ENCODE data around the gene RAD9A. TPM values are rescaled to one million over a fixed set of nuclear protein-coding genes. Genes with fewer than 3 reads are reported as not detected.

Gene RAD9A
- total RNA-seq, 1 experiment from 2014 or later = 55.1 TPM

DNA sequence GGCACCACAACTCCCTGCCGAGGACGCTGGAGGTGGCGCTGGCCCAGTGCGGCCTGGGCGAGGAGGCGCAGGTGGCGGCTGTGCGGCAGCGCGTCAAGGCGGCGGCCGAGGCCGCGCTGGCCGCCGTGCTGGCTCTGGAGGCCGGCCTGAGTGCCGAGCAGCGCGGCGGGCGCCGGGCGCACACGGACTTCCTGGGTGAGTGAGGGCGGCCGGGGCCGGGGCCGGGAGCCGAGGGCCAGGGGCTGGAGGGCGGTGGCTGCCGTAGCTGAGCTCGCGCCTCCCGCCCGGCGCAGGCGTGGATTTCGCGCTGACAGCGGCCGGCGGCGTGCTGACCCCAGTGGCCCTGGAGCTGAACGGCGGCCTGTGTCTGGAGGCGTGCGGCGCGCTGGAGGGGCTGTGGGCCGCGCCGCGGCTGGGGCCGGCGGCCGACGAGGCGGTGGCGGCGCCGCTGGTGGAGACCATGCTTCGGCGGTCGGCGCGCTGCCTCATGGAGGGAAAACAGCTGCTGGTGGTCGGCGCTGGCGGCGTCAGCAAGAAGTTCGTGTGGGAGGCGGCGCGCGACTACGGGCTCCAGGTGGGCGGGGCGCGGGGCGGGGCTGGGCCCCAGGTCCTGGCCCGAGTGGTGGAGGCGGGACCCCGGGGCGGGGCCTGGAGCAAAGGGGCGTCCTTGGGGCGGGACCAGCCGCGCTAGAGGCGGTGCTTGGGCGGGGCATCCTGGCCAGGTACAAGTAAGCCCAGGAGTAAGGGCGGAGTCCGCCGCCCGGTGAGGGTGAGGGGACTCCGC is 29.1 kb downstream of the RAD9A start:
- no peaks in the 10 kb centered on the region for H3K9me3 ChIP-seq
- no TSS peak for BruUV-seq (replicated peaks)
- TF ChIP-seq, protein P1, sequence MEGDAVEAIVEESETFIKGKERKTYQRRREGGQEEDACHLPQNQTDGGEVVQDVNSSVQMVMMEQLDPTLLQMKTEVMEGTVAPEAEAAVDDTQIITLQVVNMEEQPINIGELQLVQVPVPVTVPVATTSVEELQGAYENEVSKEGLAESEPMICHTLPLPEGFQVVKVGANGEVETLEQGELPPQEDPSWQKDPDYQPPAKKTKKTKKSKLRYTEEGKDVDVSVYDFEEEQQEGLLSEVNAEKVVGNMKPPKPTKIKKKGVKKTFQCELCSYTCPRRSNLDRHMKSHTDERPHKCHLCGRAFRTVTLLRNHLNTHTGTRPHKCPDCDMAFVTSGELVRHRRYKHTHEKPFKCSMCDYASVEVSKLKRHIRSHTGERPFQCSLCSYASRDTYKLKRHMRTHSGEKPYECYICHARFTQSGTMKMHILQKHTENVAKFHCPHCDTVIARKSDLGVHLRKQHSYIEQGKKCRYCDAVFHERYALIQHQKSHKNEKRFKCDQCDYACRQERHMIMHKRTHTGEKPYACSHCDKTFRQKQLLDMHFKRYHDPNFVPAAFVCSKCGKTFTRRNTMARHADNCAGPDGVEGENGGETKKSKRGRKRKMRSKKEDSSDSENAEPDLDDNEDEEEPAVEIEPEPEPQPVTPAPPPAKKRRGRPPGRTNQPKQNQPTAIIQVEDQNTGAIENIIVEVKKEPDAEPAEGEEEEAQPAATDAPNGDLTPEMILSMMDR (IDR thresholded peaks at IDR 0.05; ENCODE audit: insufficient read depth in 1 of 2, low read depth in 1 of 2, low read length in 1 of 2, severe bottlenecking in 1 of 2, unreplicated experiment in 1 of 2) = no peak
- H3K4me1 Mint-ChIP-seq (ENCODE audit: low read depth, unreplicated experiment) = peaks cover 32% of the 10 kb centered on the region
- H3K4me3 Mint-ChIP-seq (ENCODE audit: unreplicated experiment) = peak overlapping the region; percentile 71
- H3K4me1 ChIP-seq = peaks cover 13% of the 10 kb centered on the region
- H3K27me3 ChIP-seq (replicated peaks; ENCODE audit: control insufficient read depth, insufficient read depth, low read length) = no peaks in the 10 kb centered on the region
- H3K27ac Mint-ChIP-seq (ENCODE audit: unreplicated experiment) = peak overlapping the region; percentile 68
- H3K36me3 Mint-ChIP-seq (ENCODE audit: insufficient read depth, unreplicated experiment) = peaks cover 27% of the 10 kb centered on the region
- intact Hi-C loops (cut with micrococcal nuclease; ENCODE audit: unreplicated experiment) = loop anchor here (1.0 to 2.0 kb wide), 4 partner anchors 9 to 48 kb away; partner anchors contain the start of gene TMEM134
- no peaks in the 10 kb centered on the region for H3K36me3 ChIP-seq (ENCODE audit: control insufficient read depth, insufficient read depth, low read length)
- ChIA-PET CTCF (interaction anchor here (0.5 to 4.1 kb wide), 8 partner anchors 14 to 82 kb away, joined by 3 to 45 read pairs (median 3); partner anchors contain the start of genes CORO1B, PPP1CA and RAD9A), POLR2A (interaction anchor here (0.5 to 1.7 kb wide), 9 partner anchors 14 to 72 kb away, joined by 3 to 18 read pairs (median 6); partner anchors contain the start of genes AIP, CORO1B, POLD4 and PPP1CA)
- H3K9me3 Mint-ChIP-seq (ENCODE audit: unreplicated experiment) = no peaks in the 10 kb centered on the region
- DNase-seq = peak; percentile 99 to 100
- H3K4me3 ChIP-seq (ENCODE audit: low read depth, low read length) = peak overlapping the region; percentile 59
- H3K27me3 Mint-ChIP-seq (ENCODE audit: insufficient read depth, unreplicated experiment) = no peaks in the 10 kb centered on the region

DNA sequence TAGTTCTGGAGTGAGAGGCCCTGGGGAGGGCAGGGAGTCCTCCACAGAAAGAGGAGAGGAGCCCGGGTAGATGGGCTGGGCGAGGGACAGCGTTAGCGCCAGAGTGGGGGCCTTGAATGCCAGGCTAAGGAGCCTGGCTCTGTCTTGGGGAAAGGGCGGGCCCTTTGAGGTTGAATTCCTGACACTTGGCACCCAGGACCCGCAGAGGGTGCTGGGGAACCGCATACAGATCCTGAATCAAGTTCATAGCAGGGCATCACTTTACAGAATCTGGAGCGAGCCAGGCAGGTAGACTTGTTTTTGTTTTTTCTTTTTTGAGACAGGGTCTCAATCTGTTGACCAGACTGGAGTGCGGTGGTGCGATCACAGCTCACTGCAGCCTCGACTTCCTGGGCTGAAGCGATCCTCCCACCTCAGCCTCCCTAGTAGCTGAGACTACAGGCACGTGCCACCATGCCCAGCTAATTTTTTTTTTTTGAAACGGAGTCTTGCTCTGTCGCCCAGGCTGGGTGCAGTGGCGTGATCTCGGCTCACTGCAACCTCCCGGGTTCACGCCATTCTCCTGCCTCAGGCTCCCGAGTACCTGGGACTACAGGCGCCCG is 29.7 kb downstream of the RAD9A start:
- ChIA-PET CTCF (interaction anchor here (2.0 to 4.1 kb wide), 2 partner anchors 20 to 30 kb away, joined by 9 to 45 read pairs; partner anchors contain the start of genes PPP1CA and RAD9A), POLR2A (interaction anchor here (0.5 to 1.7 kb wide), 5 partner anchors 14 to 68 kb away, joined by 3 to 18 read pairs (median 3); partner anchors contain the start of genes AIP, POLD4 and PPP1CA)
- H3K27me3 Mint-ChIP-seq (ENCODE audit: insufficient read depth, unreplicated experiment) = no peaks in the 10 kb centered on the region
- Histone ChIP-seq H3K9me3 (no peaks in the 10 kb centered on the region), H3K4me1 (peaks cover 13% of the 10 kb centered on the region), H3K36me3 (ENCODE audit: control insufficient read depth, insufficient read depth, low read length) (no peaks in the 10 kb centered on the region), H3K4me3 (ENCODE audit: low read depth, low read length) (peak overlapping the region; percentile 18), H3K27me3 (replicated peaks; ENCODE audit: control insufficient read depth, insufficient read depth, low read length) (no peaks in the 10 kb centered on the region)
- peak overlapping the region; percentile 68 for H3K27ac Mint-ChIP-seq (ENCODE audit: unreplicated experiment)
- intact Hi-C loops (cut with micrococcal nuclease; ENCODE audit: unreplicated experiment) = loop anchor here (1.0 to 2.0 kb wide), 4 partner anchors 9 to 47 kb away; partner anchors contain the start of gene TMEM134
- peak overlapping the region; percentile 71 for H3K4me3 Mint-ChIP-seq (ENCODE audit: unreplicated experiment)
- H3K4me1 Mint-ChIP-seq (ENCODE audit: low read depth, unreplicated experiment) = peaks cover 25% of the 10 kb centered on the region
- DNase-seq = no peak
- TF ChIP-seq, protein P1 (IDR thresholded peaks at IDR 0.05; ENCODE audit: insufficient read depth in 1 of 2, low read depth in 1 of 2, low read length in 1 of 2, severe bottlenecking in 1 of 2, unreplicated experiment in 1 of 2) = no peak
- BruUV-seq (replicated peaks) = TSS peak; percentile 68
- H3K9me3 Mint-ChIP-seq (ENCODE audit: unreplicated experiment) = no peaks in the 10 kb centered on the region
- peaks cover 23% of the 10 kb centered on the region for H3K36me3 Mint-ChIP-seq (ENCODE audit: insufficient read depth, unreplicated experiment)

DNA sequence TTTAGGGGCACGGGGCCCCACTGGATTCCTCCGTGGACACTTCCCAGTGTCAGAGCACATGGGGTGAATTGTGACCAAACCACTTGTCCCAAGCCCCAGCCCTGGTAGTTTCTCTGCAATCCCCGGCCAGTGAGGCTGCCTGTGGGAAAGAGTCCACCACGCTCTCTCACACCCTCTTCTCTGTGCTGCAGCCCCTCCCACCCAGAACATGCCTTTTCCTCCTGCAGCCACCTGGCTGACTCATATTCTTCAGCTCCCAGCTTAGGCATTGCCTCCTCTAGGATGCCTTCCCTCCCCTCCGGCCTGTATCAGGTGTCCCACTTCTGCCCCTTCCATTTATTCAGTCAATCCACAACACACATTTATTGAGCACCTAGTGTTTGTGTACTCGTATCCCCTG is 31.1 kb downstream of the RAD9A start:
- Histone ChIP-seq H3K9me3 (no peaks in the 10 kb centered on the region), H3K4me1 (peaks cover 13% of the 10 kb centered on the region), H3K36me3 (ENCODE audit: control insufficient read depth, insufficient read depth, low read length) (no peaks in the 10 kb centered on the region), H3K4me3 (ENCODE audit: low read depth, low read length) (no peak overlapping the region), H3K27me3 (replicated peaks; ENCODE audit: control insufficient read depth, insufficient read depth, low read length) (no peaks in the 10 kb centered on the region)
- BruUV-seq (replicated peaks) = no TSS peak
- no peaks in the 10 kb centered on the region for H3K9me3 Mint-ChIP-seq (ENCODE audit: unreplicated experiment)
- H3K27ac Mint-ChIP-seq (ENCODE audit: unreplicated experiment) = peak overlapping the region; percentile 37
- intact Hi-C loops (cut with micrococcal nuclease; ENCODE audit: unreplicated experiment) = no loop called here
- peaks cover 25% of the 10 kb centered on the region for H3K4me1 Mint-ChIP-seq (ENCODE audit: low read depth, unreplicated experiment)
- TF ChIP-seq, protein P1 (IDR thresholded peaks at IDR 0.05; ENCODE audit: insufficient read depth in 1 of 2, low read depth in 1 of 2, low read length in 1 of 2, severe bottlenecking in 1 of 2, unreplicated experiment in 1 of 2) = no peak
- ChIA-PET CTCF (interaction anchor here (0.6 to 2.2 kb wide), 3 partner anchors 20 to 580 kb away, joined by 3 to 11 read pairs (median 3); partner anchors contain the start of genes CORO1B and PPP1CA), POLR2A (interaction anchor here (0.6 kb wide), 1 partner anchor 753 kb away, joined by 3 read pairs; no protein-coding TSS in a partner anchor)
- H3K27me3 Mint-ChIP-seq (ENCODE audit: insufficient read depth, unreplicated experiment) = no peaks in the 10 kb centered on the region
- H3K36me3 Mint-ChIP-seq (ENCODE audit: insufficient read depth, unreplicated experiment) = peaks cover 25% of the 10 kb centered on the region
- no peak for DNase-seq
- H3K4me3 Mint-ChIP-seq (ENCODE audit: unreplicated experiment) = peak overlapping the region; percentile 12

All from Caco-2 (cell line).